DLD1 (cell line): ENCODE data around the gene LAMA3.

Experiments used
- in situ Hi-C: cut with HindIII; loops from 2 replicates; pipeline ENCODE4 v1.10.0; 2017; ENCODE audit warnings: low sequenced_read_pairs

The LAMA3 gene

GRCh38 chr18:23814991-23815614 lies 125.8 kb downstream of the LAMA3 start:
- in situ Hi-C loops: no loop called here

- in situ Hi-C loops: no loop called here
These were observed 126.8 kb downstream of the LAMA3 start for GRCh38 chr18:23816021-23816420.

GRCh38 chr18:23816740-23817139 lies 127.5 kb downstream of the LAMA3 start:
- in situ Hi-C loops: no loop called here

- in situ Hi-C loops: no loop called here
These were observed 129.7 kb downstream of the LAMA3 start for GRCh38 chr18:23819001-23819400.

DNA sequence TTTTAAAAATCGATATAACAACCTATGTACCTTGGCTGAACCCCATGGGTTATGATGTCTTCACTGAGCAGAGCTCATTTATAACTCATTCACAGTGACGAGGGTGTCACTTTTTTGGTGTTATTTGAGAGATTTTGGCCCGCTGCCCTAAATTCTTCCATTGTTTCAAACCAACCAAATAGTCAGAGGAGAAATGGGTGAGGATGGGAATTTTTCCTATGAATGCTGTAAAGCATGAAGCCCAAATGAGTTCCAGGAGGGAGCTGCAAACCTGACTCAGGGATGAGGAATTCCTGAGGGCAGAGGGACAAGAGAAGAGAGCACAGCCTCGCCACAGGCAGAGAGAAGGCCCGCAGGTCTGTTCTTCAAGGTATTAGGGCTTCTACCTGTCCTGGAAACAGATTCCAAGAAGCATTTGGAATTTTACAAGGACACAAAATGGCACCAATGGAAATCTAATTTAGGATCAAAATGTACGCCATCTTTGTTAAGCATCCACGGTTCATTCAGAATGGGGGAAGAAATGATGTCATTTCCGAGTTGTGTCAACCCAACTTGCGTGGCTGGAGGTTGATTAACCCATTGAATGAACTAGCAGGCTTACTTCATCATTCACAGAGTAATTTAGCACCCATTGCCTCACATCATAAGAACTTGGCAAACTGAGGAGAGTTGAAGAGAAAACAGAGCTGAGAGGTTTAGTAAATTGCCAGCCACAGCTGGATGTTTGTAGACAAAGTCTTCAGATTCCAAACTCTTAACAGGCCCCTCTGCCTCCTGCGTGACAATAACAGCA lies 133.5 kb downstream of the LAMA3 start:
- in situ Hi-C loops: no loop called here

- in situ Hi-C loops: no loop called here
These were observed 135.0 kb downstream of the LAMA3 start for GRCh38 chr18:23824240-23824639.

GRCh38 chr18:23824669-23825068 lies 135.4 kb downstream of the LAMA3 start:
- in situ Hi-C loops: no loop called here

DNA sequence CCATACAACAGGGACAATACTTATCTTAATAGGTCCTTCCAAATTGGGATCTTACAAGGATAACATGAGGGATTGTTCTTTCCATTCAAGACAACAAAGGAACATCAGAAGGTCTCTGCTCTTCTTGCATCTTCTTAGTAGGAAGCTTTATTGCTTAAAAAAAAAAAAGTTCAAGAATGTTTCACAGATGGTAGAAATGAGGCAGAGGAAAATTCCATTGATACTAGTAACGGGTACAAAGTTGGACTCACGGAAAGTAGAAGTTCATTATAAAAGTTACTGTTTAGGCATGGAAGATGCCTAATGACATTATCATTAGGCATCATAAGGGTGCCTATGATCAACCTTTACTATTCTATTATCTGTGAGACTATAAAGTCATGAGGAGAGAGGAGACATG lies 136.2 kb downstream of the LAMA3 start:
- in situ Hi-C loops: no loop called here

DNA sequence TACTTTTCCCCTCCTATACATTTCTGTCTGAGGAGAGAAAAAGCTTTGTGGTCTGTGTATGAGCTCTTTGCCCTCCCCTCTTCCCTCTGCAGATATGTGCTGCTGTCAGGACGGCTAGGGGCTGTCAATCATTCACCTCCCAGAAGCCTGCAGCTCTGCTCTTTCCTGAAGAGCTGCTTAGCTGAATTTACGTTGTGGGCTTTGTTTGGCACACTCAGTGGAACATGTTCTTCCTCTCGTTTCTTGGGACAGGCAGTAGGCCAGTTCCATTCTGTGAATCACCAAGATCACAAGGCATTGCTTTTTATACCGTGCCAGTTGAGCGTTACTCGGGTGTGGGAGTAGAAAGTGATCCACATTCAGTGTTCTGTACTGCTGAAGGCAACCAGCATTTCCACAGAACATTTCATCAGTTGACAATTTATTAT lies 136.7 kb downstream of the LAMA3 start:
- in situ Hi-C loops: no loop called here

DNA sequence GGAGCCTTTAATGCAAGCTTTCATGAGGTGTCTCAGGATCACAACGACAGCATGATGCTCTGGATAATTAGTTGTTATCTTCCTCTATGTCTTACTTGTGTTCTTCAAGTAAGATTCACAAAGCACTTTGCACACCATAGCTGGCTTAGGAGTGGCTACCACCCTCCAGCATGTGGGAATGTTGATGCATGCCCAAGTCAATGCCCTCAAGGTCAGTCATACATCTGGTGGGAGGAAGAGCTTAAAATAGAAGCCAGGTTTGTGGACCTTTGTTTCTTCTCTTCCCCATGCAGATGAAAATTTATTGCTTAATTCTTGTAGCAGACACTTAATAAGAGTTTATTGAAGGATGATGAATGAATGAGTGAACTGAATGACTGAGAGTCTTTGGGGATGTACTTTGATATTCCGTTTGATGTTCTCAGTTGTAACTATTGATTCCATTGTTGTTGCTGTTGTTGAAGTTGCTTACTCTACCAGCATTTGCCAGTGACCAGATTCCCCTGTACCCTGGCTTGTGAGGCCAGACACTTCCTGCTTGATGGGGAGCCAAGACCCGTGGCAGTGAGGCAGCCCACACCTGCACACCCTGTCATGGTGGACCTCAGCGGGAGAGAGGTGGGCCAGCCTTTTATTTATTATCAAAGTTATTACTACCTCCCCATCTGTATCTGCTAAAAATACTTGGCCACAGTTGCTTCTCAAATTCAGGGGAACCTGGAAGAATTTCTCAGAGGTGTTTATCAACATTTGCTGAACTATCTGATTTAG lies 137.8 kb downstream of the LAMA3 start:
- in situ Hi-C loops: no loop called here

DNA sequence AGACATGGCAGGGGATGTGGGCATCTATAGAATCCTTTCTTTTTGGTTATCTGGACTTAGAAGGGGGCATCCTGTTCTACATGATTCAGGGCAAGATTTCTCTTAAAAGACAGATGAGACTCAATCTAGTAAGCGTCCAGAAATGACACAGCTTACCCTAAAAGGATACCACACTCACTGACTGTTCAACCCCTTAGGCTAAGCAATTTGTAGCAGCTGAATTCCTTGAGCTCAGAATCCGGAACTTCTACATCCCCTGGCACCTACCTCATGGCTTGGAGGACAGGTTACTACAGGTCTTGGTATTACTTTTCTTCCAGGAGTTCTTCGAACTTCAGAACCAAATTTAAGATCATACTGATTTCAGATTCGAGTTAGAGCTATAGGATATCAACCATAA lies 138.4 kb downstream of the LAMA3 start:
- in situ Hi-C loops: no loop called here

- in situ Hi-C loops: no loop called here
These were observed 139.2 kb downstream of the LAMA3 start for GRCh38 chr18:23828426-23828825.

- in situ Hi-C loops: no loop called here
These were observed 143.7 kb downstream of the LAMA3 start for GRCh38 chr18:23832911-23833310.

DNA sequence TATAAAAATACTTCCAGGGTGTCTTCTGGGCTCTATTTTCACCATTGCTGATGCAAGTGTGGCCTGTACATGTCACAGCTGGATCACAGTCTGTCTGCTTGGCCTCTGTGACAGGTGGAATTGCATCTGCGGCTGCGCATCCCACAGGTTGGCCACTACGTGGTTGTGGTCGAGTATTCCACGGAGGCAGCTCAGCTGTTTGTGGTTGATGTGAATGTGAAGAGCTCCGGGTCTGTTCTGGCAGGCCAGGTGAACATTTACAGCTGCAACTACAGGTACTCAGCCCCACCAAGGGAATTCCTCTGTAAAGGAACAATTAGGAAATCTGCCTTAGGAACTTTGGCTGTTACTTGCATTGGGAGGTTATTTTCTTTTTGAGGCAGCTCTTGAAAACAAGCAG lies 144.5 kb downstream of the LAMA3 start:
- in situ Hi-C loops: no loop called here

- in situ Hi-C loops: no loop called here
These were observed 145.8 kb downstream of the LAMA3 start for GRCh38 chr18:23835091-23835490.

- in situ Hi-C loops: no loop called here
These were observed 146.3 kb downstream of the LAMA3 start for GRCh38 chr18:23835506-23835905.

GRCh38 chr18:23837591-23837990 lies 148.3 kb downstream of the LAMA3 start:
- in situ Hi-C loops: no loop called here

DNA sequence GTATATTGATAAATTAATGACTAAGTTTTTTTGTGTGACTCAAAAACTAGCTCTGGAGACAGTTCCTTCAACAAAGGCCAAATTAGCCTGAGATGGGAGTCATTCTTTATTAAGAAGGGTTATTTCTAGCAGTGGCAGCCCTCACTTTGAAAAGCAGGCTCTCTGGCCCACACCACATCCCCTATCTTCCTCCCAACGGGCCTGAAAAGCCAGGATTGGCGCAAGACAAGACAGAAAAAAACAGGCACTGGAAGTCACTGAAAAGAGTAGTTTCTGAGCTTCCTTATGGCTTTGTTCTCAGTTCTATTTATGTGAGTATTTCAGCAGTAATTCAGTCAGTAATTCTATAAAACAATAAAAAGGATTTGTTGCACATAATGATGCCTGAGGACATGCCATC lies 149.0 kb downstream of the LAMA3 start:
- in situ Hi-C loops: no loop called here

- in situ Hi-C loops: no loop called here
These were observed 149.6 kb downstream of the LAMA3 start for GRCh38 chr18:23838801-23839366.

GRCh38 chr18:23842305-23842704 lies 153.1 kb downstream of the LAMA3 start:
- in situ Hi-C loops: no loop called here

DNA sequence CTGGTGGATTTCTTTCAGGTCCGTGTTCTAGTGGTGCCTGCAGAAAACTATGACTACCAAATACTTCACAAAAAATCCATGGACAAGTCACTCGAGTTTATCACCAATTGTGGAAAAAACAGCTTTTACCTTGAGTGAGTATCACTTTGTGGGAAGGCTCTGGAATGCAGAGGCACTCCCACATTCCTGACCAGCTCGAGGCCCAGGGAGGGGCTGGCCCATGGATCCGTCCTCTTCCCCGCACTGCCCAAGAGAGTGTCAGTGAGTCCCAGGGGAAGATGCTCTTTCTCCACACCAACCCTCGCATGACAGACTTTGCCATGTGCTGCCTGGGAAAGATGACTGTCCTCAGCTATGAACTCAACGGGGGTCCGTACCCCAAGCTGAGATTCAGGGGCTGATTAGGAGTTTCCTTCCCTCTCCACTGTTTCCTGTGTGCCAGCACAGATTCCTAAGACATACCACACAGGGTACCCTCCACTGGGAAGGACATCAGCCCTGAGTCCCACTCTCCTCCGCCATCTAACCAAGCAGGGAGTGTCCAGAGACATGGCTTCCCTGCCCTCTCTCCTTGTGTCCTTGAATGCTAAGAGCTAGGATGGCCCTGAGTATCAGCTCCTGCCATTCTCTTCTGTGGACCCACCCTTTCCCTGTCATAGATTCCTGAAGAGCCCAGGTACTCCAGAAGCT lies 155.9 kb downstream of the LAMA3 start:
- in situ Hi-C loops: no loop called here
